ENCODE results near the gene EPHX1. TPM values are rescaled to one million over a fixed set of nuclear protein-coding genes. Genes with fewer than 3 reads are reported as not detected.
"Not testable (repeated sequence)": the region's sequence is repeated elsewhere in the genome, so short reads cannot be mapped to it uniquely, and the experiment has no call there.

The EPHX1 gene
- total RNA-seq, 2 experiments from 2014 or later: 1.8 to 2.4 TPM

DNA sequence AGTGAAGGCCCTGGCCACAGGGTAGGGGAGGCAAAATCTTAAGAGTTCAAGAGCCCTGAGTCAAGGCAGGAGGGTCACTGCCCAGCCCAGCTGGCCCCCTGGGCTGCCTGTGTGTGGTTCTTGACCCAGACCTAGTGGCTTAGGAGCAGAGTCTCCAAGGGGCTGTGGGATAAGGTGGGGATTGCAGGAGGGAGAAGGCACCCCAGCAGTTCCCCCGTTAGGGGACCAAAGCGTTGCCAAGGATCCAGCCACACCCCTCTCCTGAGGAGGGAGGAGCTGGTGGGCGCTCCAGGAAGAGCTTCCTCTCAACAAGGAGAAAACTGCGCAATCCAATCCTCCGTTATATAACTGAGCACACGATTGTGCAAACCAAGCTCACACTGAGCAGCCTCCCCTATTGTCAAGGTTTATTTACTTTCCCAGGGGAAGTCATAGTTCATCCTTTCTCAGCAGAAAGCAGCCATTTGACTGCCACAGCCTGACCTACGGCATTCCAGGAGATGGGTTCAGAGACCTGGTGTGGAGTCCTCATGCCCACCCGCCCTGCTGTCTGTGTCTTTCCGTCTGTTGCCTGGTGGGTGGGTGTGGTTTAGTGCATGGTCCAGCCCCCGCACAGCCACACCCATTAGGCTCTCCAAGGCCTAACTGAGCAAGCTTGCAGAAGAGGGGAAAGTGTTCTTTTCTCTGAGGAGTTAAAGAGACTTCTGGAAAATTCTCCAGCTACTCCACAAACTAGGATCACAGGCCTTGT lies 3.5 kb downstream of the EPHX1 start:
- Mint-ChIP-seq H3K4me3 (no peak overlapping the region), H3K4me1 (peaks cover 23% of the 10 kb centered on the region)

GRCh38 chr1:225814381-225814780 lies 4.5 kb downstream of the EPHX1 start:
- Mint-ChIP-seq H3K27me3 (peaks cover 10% of the 10 kb centered on the region), H3K27ac (no peak overlapping the region), H3K9me3 (no peaks in the 10 kb centered on the region), H3K4me3 (no peak overlapping the region), H3K36me3 (ENCODE audit: low read depth) (no peaks in the 10 kb centered on the region), H3K4me1 (peaks cover 20% of the 10 kb centered on the region)
- POLR2A ChIA-PET: no interaction called here
- DNase-seq: no peak
- CTCF ChIA-PET: interaction anchor here (1.4 to 1.5 kb wide), 2 partner anchors 11 to 37 kb away, joined by 3 to 5 read pairs; partner anchors contain the start of gene SRP9

More for the DNA sequence above, 3.5 kb downstream of the EPHX1 start:
- ChIA-PET POLR2A (no interaction called here), CTCF (interaction anchor here (0.6 to 2.1 kb wide), 5 partner anchors 11 to 275 kb away, joined by 3 to 8 read pairs (median 3); partner anchors contain the start of gene SRP9)
- Mint-ChIP-seq H3K27ac (no peak overlapping the region), H3K9me3 (no peaks in the 10 kb centered on the region), H3K36me3 (ENCODE audit: low read depth) (no peaks in the 10 kb centered on the region), H3K27me3 (peaks cover 11% of the 10 kb centered on the region)
- DNase-seq: no peak

DNA sequence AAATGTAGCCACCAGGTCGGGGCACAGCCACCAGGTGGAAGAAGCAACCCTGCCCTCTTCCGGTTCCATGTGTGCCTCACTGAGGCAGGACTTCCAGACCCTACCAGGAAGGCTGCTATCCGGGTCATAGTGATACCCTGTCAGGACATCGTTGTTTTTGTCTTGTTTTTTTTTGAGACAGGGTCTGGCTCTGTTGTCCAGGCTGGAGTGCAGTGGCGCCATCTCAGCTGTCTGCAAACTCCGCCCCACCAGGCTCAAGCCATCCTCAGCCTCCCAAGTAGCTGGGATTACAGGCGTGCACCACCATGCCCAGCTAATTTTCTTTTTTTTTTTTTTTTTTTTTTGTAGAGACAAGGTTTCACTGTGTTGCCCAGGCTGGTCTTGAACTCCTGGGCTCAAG lies 5.2 kb downstream of the EPHX1 start:
- CTCF ChIA-PET: interaction anchor here (1.5 kb wide), 1 partner anchor 11 kb away, joined by 3 read pairs; no protein-coding TSS in a partner anchor
- H3K4me1 Mint-ChIP-seq: peaks cover 14% of the 10 kb centered on the region
- H3K4me3 Mint-ChIP-seq; POLR2A ChIA-PET; H3K36me3 Mint-ChIP-seq (ENCODE audit: low read depth); H3K27ac Mint-ChIP-seq; DNase-seq; H3K27me3 Mint-ChIP-seq; H3K9me3 Mint-ChIP-seq: not testable (repeated sequence)

DNA sequence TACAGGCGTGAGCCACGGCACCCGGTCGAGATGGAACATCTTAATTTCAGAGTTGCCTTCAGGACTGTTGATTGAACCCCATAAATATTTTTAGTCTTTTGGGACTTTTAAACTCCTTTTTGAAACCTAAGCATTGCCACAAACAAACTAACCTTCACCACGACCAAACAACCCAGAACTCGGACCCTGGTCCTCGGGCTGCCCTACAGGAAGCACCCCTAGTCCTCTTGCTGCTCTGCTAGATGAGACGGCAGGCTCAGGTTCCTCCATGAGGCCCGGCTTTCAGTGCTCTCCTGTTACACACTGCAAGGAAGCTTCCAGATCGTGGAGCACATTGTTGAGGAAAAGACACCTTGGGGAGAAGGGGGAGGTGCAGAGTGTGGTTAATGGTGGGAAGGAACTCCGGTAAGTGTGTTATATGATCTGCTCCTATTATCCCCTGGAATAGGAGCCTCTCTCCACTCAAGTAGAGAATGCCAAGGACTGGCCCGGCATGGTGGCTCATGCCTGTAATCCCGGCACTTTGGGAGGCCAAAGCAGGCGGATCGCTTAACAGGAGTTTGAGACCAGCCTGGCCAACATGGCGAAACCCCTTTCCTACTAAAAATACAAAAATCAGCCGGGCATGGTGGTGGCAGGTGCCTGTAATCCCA lies 5.7 kb downstream of the EPHX1 start:
- Mint-ChIP-seq H3K4me3 (no peak overlapping the region), H3K27me3 (peaks cover 7% of the 10 kb centered on the region), H3K9me3 (no peaks in the 10 kb centered on the region), H3K4me1 (peaks cover 10% of the 10 kb centered on the region), H3K36me3 (ENCODE audit: low read depth) (no peaks in the 10 kb centered on the region), H3K27ac (no peak overlapping the region)
- ChIA-PET CTCF (interaction anchor here (0.6 kb wide), 2 partner anchors 113 to 852 kb away, joined by 3 read pairs; no protein-coding TSS in a partner anchor), POLR2A (no interaction called here)
- DNase-seq: no peak

DNA sequence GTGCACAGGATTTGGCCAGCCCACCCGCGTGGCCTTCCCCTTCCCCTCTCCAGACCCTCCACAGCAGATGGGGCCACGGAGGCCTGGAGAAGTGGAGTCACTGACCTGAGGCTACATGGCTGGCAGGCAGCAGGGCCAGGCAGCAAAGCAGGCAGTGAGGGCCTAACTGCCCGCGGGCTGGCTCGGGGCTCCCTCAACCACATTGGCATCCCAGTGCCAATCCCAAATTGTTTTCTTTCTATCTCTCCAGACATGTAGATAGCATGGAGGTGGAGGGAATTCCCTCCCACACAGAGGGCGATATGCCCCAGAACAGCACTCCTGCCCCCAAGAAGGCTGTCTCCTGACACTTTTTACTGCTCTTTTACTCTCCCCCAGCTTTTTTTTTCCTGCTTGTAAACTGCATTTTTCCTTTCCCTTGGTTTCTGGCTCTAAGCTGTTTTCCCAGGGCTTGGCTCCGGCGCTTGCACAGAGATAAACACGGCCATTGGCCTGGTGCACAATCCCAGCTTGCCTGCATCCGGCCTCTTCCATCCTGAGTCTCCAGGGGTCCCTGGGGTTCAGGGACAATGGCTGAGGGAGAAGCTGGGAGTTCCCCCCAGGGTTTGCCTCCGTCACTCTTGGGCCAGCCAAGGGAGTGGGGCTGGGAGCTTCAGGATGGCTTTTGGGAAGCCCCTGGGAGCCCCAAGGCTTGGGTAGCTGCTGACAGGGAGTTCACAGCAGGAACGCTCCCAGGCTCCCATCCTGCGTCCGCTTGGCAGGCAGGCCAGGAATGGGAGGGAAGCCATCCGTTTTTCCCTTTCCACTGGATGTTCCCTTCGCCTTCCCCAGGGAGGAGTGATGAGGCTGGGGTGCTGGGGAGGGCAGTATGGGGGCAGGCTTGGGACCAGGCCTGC lies 7.0 kb downstream of the EPHX1 start:
- H3K4me3 Mint-ChIP-seq: no peak overlapping the region
- no peaks in the 10 kb centered on the region for H3K27me3 Mint-ChIP-seq
- DNase-seq: no peak
- no peak overlapping the region for H3K27ac Mint-ChIP-seq
- H3K4me1 Mint-ChIP-seq: peaks cover 6% of the 10 kb centered on the region
- CTCF ChIA-PET: no interaction called here
- H3K36me3 Mint-ChIP-seq (ENCODE audit: low read depth): no peaks in the 10 kb centered on the region
- POLR2A ChIA-PET: no interaction called here
- no peaks in the 10 kb centered on the region for H3K9me3 Mint-ChIP-seq

GRCh38 chr1:225817611-225818061 lies 7.7 kb downstream of the EPHX1 start:
- ChIA-PET CTCF (no interaction called here), POLR2A (no interaction called here)
- peaks cover 6% of the 10 kb centered on the region for H3K4me1 Mint-ChIP-seq
- H3K4me3 Mint-ChIP-seq: no peak overlapping the region
- DNase-seq: no peak
- H3K9me3 Mint-ChIP-seq: no peaks in the 10 kb centered on the region
- H3K36me3 Mint-ChIP-seq (ENCODE audit: low read depth): no peaks in the 10 kb centered on the region
- no peak overlapping the region for H3K27ac Mint-ChIP-seq
- H3K27me3 Mint-ChIP-seq: no peaks in the 10 kb centered on the region

DNA sequence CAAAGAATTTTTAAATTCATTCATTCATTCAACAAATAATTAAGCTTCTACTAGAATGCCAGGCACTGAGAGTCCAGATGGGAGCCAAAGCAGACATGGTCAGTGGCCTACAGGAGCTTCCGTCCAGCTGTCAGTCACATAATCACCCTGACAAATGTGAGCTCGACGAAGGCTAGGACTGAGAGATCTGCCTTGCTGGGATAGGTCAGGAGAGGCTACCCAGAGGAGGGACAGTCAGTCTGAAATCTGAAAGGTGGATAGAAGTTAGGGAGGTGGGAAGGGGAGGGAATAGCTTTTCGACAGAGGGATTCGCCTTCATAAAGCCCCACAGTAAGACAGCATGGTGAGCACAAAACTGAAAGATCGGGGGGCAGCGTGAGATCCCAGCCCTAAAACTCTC lies 8.3 kb downstream of the EPHX1 start:
- ChIA-PET CTCF (no interaction called here), POLR2A (no interaction called here)
- Mint-ChIP-seq H3K4me1 (peaks cover 6% of the 10 kb centered on the region), H3K27ac (no peak overlapping the region), H3K9me3 (no peaks in the 10 kb centered on the region), H3K36me3 (ENCODE audit: low read depth) (no peaks in the 10 kb centered on the region), H3K27me3 (no peaks in the 10 kb centered on the region), H3K4me3 (no peak overlapping the region)
- no peak for DNase-seq

GRCh38 chr1:225819346-225820192 lies 9.6 kb downstream of the EPHX1 start:
- no peak overlapping the region for H3K4me3 Mint-ChIP-seq
- H3K9me3 Mint-ChIP-seq: no peaks in the 10 kb centered on the region
- peaks cover 6% of the 10 kb centered on the region for H3K4me1 Mint-ChIP-seq
- ChIA-PET CTCF (interaction anchor here (0.6 to 1.1 kb wide), 2 partner anchors 102 to 107 kb away, joined by 3 to 4 read pairs; no protein-coding TSS in a partner anchor), POLR2A (no interaction called here)
- DNase-seq: no peak
- H3K27ac Mint-ChIP-seq: no peak overlapping the region
- H3K36me3 Mint-ChIP-seq (ENCODE audit: low read depth): no peaks in the 10 kb centered on the region
- H3K27me3 Mint-ChIP-seq: no peaks in the 10 kb centered on the region

DNA sequence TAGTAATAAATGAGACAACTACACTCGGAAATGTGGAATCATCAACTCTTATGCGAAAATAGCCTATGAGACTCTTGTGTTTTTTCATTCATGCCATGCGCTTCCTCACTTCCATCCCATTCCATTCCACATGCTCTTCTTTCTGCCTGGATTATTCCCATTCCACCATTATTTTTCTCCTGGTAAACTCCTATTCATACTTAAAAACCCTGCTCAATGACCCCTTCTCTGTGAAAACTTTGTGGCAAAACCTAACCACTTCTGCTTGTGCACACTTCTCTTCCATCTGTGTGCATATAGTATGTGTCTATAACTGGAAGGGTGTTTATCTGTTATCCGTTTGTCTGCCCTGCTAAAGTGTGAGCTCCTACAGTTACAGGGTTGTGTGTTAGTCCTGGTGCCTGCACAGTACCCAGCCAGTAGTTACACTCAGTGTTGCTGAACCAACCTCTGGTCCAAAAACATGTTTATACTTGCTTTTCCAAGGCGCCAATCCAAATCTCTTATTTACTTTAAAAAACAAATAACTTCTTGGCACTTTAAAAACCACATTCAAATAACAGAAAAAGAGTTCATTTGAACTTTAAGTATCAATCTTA lies 10.7 kb downstream of the EPHX1 start:
- H3K4me3 Mint-ChIP-seq: no peak overlapping the region
- no peaks in the 10 kb centered on the region for H3K36me3 Mint-ChIP-seq (ENCODE audit: low read depth)
- ChIA-PET POLR2A (no interaction called here), CTCF (interaction anchor here (1.1 kb wide), 1 partner anchor 101 kb away, joined by 3 read pairs; no protein-coding TSS in a partner anchor)
- H3K27me3 Mint-ChIP-seq: no peaks in the 10 kb centered on the region
- H3K4me1 Mint-ChIP-seq: peaks cover 6% of the 10 kb centered on the region
- no peaks in the 10 kb centered on the region for H3K9me3 Mint-ChIP-seq
- DNase-seq: no peak
- no peak overlapping the region for H3K27ac Mint-ChIP-seq

DNA sequence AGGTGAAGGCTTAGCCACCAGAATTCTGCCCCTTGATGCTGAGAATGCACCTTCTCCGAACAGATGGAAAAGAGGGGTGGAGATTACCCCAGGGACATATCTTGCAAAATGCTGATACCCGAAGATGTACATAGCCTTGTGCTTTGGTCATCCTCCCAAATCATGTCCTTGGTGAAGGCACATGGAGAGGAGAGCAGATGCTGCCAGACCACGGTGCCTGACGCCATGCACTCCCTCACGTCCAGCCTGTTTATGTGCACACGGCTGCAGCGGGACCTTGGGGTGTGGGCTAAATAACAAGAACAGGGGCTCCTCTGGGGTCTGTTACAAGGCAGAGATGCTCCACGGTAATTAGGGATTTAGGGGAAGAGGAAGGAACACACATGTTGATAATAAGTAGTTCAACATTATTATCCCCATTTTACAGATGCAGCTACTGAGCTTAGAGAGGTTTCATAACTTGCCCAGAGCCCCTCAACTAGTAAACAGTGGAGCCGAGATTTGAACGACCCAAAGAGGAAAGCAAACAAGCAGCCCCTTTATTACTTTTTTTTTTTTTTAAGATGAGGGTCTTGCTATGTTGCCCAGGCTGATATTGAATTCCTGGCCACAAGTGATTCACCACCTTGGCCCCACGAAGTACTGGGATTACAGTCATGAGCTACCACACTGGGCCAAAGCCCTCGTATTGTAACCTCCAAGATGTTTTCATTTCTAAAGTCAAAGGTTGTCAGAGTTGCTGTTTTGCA lies 12.9 kb downstream of the EPHX1 start:
- Mint-ChIP-seq H3K4me1 (peaks cover 3% of the 10 kb centered on the region), H3K4me3 (no peak overlapping the region), H3K9me3 (no peaks in the 10 kb centered on the region), H3K27me3 (no peaks in the 10 kb centered on the region), H3K36me3 (ENCODE audit: low read depth) (no peaks in the 10 kb centered on the region), H3K27ac (no peak overlapping the region)
- ChIA-PET POLR2A (no interaction called here), CTCF (interaction anchor here (1.4 to 1.6 kb wide), 2 partner anchors 16 to 44 kb away, joined by 3 to 4 read pairs; no protein-coding TSS in a partner anchor)
- no peak for DNase-seq

- Mint-ChIP-seq H3K36me3 (ENCODE audit: low read depth) (no peaks in the 10 kb centered on the region), H3K27me3 (no peaks in the 10 kb centered on the region), H3K9me3 (no peaks in the 10 kb centered on the region), H3K4me3 (no peak overlapping the region), H3K4me1 (no peaks in the 10 kb centered on the region), H3K27ac (no peak overlapping the region)
- ChIA-PET CTCF (interaction anchor here (0.6 to 1.4 kb wide), 2 partner anchors 12 to 106 kb away, joined by 3 read pairs; no protein-coding TSS in a partner anchor), POLR2A (interaction anchor here (0.6 kb wide), 1 partner anchor 584 kb away, joined by 3 read pairs; the partner anchor contains the start of gene PARP1)
- DNase-seq: no peak
Observed at GRCh38 chr1:225823811-225824261, 13.9 kb downstream of the EPHX1 start.

Data from activated CD4-positive, alpha-beta T cell treated with anti-CD3 and anti-CD28 coated beads, Interleukin-2, amount 10 ng/mL, durations not matched to agents 7 days and 5 days (primary cell).